GM12878 (cell line): ENCODE data around the gene TBC1D5. TPM values are rescaled to one million over a fixed set of nuclear protein-coding genes. Genes with fewer than 3 reads are reported as not detected.

ENCODE experiments used
- BHLHE40 ChIP-seq, 2 experiments: fragments of 450-650 bp in 1 of 2; IDR thresholded peaks; 2 replicates each; pipeline ENCODE4 v1.6.1; 2011 to 2017; ENCODE audit warnings: low read depth in 2 of 2, borderline replicate concordance in 1 of 2, improper control_type of control experiment in 1 of 2, low read length in 1 of 2, mild to moderate bottlenecking in 1 of 2
- CEBPB ChIP-seq, 2 experiments: fragments of 150-350 bp in 1 of 2; IDR thresholded peaks; 2 replicates each; pipeline ENCODE4 v1.6.1; 2012 to 2014; ENCODE audit warnings: low read depth in 2 of 2, low read length in 2 of 2, borderline replicate concordance in 1 of 2, inconsistent platforms in 1 of 2
- CHD2 ChIP-seq: IDR thresholded peaks from 2 replicates; pipeline ENCODE4 v1.6.1; 2011; ENCODE audit warnings: low read depth, low read length, improper control_type of control experiment, borderline replicate concordance
- CREM ChIP-seq: IDR thresholded peaks from 2 replicates; pipeline ENCODE4 v1.6.1; 2014; ENCODE audit warnings: antibody characterized with exemption, low read depth
- IKZF1 ChIP-seq: fragments of 450-650 bp; conservative IDR thresholded peaks from 2 replicates; pipeline ENCODE4 v1.6.1; 2017; ENCODE audit warnings: antibody characterized with exemption, mild to moderate bottlenecking
- KDM1A ChIP-seq: fragments of 200-600 bp; sonication (generic); IDR thresholded peaks from 2 replicates; pipeline ENCODE4 v1.6.1; 2016; ENCODE audit warnings: borderline replicate concordance
- MEF2B ChIP-seq: fragments of 450-650 bp; IDR thresholded peaks from 2 replicates; pipeline ENCODE4 v1.6.1; 2018; ENCODE audit warnings: mild to moderate bottlenecking, moderate library complexity; ENCODE audit not compliant: partially characterized antibody, poor library complexity, severe bottlenecking
- MTA3 ChIP-seq: IDR thresholded peaks from 2 replicates; pipeline ENCODE4 v1.6.1; 2012; ENCODE audit warnings: low read length, inconsistent platforms, borderline replicate concordance
- MYC ChIP-seq: IDR thresholded peaks from 2 replicates; pipeline ENCODE4 v1.6.1; 2011; ENCODE audit warnings: mild to moderate bottlenecking, low read length, moderate library complexity, inconsistent platforms; ENCODE audit not compliant: insufficient read depth, insufficient replicate concordance, insufficient read length, severe bottlenecking
- PAX5 ChIP-seq: IDR thresholded peaks from 2 replicates; pipeline ENCODE4 v1.6.1; 2011; ENCODE audit warnings: low read depth, low read length, borderline replicate concordance
- PML ChIP-seq: IDR thresholded peaks from 2 replicates; pipeline ENCODE4 v1.6.1; 2012; ENCODE audit warnings: low read length, inconsistent platforms
- POLR2A ChIP-seq: IDR thresholded peaks from 2 replicates; pipeline ENCODE4 v1.6.1; 2011; ENCODE audit warnings: low read depth, mild to moderate bottlenecking, low read length
- POLR2AphosphoS5 ChIP-seq: IDR thresholded peaks from 2 replicates; pipeline ENCODE4 v1.6.1; 2011; ENCODE audit warnings: mild to moderate bottlenecking, low read length, inconsistent platforms
- STAT3 ChIP-seq: IDR thresholded peaks from 2 replicates; pipeline ENCODE4 v1.6.1; 2011; ENCODE audit warnings: low read depth, low read length, improper control_type of control experiment
- TCF12 ChIP-seq: IDR thresholded peaks from 2 replicates; pipeline ENCODE4 v1.6.1; 2011; ENCODE audit warnings: low read depth, mild to moderate bottlenecking, low read length
- polyA plus RNA-seq, 11 experiments: library from polyadenylated mRNA; depleted of rRNA in 4 of 11; unstranded in 6 of 11; stranded (reverse) in 5 of 11; fragments of >200 nt; fragmentation: Nextera tagmentation in 4 of 11; fragmentation: Illumina TruSeq in 1 of 11; extraction: Ambion mirVana in 4 of 11; extraction: Trizol in 1 of 11; gene quantifications; 1 replicate in 1 of 11; 2 replicates in 10 of 11; pipeline versions ENCODE4 v1.2.1 to v1.2.3, GENCODE V29; 2011 to 2016; ENCODE audit warnings: inconsistent platforms in 2 of 11, missing spikeins in 2 of 11, low read depth in 1 of 11
- total RNA-seq, 4 experiments: library from RNA; depleted of rRNA in 3 of 4; stranded (reverse); fragments of >200 nt in 3 of 4; fragmentation: Illumina TruSeq in 1 of 4; extraction: Trizol in 1 of 4; gene quantifications; 2 replicates each; pipeline versions ENCODE4 v1.2.1 to v1.2.3, GENCODE V29; 2013 to 2021
- TF ChIP-seq, protein P1 (sequence below): fragments of 450-650 bp; formaldehyde crosslinking; IDR thresholded peaks from 2 replicates; pipeline ENCODE4 v1.4.0; 2020; ENCODE audit warnings: mild to moderate bottlenecking, moderate library complexity
- TF ChIP-seq, protein P2 (sequence below): IDR thresholded peaks from 2 replicates; pipeline ENCODE4 v1.6.1; 2011; ENCODE audit warnings: low read depth, low read length, improper control_type of control experiment, borderline replicate concordance
- TF ChIP-seq, protein P3 (sequence below): IDR thresholded peaks from 2 replicates; pipeline ENCODE4 v1.6.1; 2012; ENCODE audit warnings: low read depth, low read length, improper control_type of control experiment
- TF ChIP-seq, protein P4 (sequence below): fragments of 450-650 bp; IDR thresholded peaks from 2 replicates; pipeline ENCODE4 v1.6.1; 2017; ENCODE audit warnings: low read depth, mild to moderate bottlenecking, moderate library complexity
- TF ChIP-seq, protein P5 (sequence below): fragments of 450-650 bp; IDR thresholded peaks from 2 replicates; pipeline ENCODE4 v1.6.1; 2018; ENCODE audit warnings: borderline replicate concordance, mild to moderate bottlenecking; ENCODE audit not compliant: partially characterized antibody

TBC1D5 gene
- total and polyA plus RNA-seq, 10 of the 15 experiments (the other 5 are each of a cell fraction or from before 2014, with no cell fraction given), result 5.5 to 61.0 (median 43.8) TPM

DNA sequence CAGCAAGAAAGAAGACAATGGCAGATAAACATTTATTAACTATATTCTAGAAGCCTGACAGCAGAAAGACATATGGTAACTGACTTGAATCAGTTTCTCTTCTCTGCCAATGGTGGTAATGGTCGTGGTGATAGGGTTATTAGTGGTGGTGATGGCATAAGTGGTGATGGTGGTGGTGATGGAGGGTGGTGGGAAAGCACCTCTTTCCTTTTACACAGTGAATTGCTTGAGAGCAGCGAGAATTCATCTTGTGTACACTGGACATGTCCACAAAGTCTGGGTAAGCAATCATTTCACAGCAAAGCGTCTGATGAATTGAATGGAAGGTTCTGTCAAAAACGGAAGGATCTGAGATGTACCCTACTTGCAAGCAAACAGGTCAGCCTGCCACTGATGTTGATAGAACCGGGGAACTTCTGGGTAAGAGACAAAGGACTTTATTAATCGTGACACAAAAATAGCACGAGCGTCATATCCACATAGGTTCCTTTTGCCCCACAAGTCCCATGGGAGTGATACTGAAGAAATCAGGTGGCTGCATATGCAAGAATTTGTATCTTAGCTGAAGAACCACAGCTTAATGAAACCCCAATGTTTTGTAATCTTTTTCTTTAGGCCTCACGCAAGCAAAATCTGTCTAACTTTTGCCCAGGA lies 23.5 kb upstream of the TBC1D5 start (continued):
- TF ChIP-seq, protein P1, sequence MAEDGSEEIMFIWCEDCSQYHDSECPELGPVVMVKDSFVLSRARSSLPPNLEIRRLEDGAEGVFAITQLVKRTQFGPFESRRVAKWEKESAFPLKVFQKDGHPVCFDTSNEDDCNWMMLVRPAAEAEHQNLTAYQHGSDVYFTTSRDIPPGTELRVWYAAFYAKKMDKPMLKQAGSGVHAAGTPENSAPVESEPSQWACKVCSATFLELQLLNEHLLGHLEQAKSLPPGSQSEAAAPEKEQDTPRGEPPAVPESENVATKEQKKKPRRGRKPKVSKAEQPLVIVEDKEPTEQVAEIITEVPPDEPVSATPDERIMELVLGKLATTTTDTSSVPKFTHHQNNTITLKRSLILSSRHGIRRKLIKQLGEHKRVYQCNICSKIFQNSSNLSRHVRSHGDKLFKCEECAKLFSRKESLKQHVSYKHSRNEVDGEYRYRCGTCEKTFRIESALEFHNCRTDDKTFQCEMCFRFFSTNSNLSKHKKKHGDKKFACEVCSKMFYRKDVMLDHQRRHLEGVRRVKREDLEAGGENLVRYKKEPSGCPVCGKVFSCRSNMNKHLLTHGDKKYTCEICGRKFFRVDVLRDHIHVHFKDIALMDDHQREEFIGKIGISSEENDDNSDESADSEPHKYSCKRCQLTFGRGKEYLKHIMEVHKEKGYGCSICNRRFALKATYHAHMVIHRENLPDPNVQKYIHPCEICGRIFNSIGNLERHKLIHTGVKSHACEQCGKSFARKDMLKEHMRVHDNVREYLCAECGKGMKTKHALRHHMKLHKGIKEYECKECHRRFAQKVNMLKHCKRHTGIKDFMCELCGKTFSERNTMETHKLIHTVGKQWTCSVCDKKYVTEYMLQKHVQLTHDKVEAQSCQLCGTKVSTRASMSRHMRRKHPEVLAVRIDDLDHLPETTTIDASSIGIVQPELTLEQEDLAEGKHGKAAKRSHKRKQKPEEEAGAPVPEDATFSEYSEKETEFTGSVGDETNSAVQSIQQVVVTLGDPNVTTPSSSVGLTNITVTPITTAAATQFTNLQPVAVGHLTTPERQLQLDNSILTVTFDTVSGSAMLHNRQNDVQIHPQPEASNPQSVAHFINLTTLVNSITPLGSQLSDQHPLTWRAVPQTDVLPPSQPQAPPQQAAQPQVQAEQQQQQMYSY, result no peak
- 0 out of 2 replicates have a peak, but pooled peaks have one; percentile 10 for TF ChIP-seq TCF12
- TF ChIP-seq, protein P2, sequence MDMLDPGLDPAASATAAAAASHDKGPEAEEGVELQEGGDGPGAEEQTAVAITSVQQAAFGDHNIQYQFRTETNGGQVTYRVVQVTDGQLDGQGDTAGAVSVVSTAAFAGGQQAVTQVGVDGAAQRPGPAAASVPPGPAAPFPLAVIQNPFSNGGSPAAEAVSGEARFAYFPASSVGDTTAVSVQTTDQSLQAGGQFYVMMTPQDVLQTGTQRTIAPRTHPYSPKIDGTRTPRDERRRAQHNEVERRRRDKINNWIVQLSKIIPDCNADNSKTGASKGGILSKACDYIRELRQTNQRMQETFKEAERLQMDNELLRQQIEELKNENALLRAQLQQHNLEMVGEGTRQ, result no peak
- TF ChIP-seq STAT3, result 0 out of 2 replicates have a peak, but pooled peaks have one; percentile 70
- no peak for TF ChIP-seq MYC
- peak; percentile 44 to 47; a peak in 2 of 4 replicates for TF ChIP-seq BHLHE40 (IDR thresholded peaks at IDR 0.05; ENCODE audit: borderline replicate concordance in 1 of 2, low read depth in 2 of 2, low read length in 1 of 2)
- 0 out of 2 replicates have a peak, but pooled peaks have one; percentile 22 for TF ChIP-seq IKZF1
- peak; percentile 55; the same call in 1 of the 2 replicates for TF ChIP-seq CHD2
- TF ChIP-seq, protein P3, sequence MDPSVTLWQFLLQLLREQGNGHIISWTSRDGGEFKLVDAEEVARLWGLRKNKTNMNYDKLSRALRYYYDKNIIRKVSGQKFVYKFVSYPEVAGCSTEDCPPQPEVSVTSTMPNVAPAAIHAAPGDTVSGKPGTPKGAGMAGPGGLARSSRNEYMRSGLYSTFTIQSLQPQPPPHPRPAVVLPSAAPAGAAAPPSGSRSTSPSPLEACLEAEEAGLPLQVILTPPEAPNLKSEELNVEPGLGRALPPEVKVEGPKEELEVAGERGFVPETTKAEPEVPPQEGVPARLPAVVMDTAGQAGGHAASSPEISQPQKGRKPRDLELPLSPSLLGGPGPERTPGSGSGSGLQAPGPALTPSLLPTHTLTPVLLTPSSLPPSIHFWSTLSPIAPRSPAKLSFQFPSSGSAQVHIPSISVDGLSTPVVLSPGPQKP, result no peak
- TF ChIP-seq POLR2AphosphoS5, result no peak
- TF ChIP-seq KDM1A, result no peak
- TF ChIP-seq, protein P4, sequence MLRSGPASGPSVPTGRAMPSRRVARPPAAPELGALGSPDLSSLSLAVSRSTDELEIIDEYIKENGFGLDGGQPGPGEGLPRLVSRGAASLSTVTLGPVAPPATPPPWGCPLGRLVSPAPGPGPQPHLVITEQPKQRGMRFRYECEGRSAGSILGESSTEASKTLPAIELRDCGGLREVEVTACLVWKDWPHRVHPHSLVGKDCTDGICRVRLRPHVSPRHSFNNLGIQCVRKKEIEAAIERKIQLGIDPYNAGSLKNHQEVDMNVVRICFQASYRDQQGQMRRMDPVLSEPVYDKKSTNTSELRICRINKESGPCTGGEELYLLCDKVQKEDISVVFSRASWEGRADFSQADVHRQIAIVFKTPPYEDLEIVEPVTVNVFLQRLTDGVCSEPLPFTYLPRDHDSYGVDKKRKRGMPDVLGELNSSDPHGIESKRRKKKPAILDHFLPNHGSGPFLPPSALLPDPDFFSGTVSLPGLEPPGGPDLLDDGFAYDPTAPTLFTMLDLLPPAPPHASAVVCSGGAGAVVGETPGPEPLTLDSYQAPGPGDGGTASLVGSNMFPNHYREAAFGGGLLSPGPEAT, result peak; percentile 37; the same call in 1 of the 2 replicates
- TF ChIP-seq MEF2B, result peak; percentile 96
- no peak for TF ChIP-seq MTA3
- TF ChIP-seq CEBPB (IDR thresholded peaks at IDR 0.05; ENCODE audit: borderline replicate concordance in 1 of 2, low read depth in 2 of 2, low read length in 2 of 2), result no peak
- TF ChIP-seq PAX5, result no peak
- peak; percentile 25; the same call in 1 of the 2 replicates for TF ChIP-seq CREM
- TF ChIP-seq POLR2A, result no peak
- TF ChIP-seq, protein P5, sequence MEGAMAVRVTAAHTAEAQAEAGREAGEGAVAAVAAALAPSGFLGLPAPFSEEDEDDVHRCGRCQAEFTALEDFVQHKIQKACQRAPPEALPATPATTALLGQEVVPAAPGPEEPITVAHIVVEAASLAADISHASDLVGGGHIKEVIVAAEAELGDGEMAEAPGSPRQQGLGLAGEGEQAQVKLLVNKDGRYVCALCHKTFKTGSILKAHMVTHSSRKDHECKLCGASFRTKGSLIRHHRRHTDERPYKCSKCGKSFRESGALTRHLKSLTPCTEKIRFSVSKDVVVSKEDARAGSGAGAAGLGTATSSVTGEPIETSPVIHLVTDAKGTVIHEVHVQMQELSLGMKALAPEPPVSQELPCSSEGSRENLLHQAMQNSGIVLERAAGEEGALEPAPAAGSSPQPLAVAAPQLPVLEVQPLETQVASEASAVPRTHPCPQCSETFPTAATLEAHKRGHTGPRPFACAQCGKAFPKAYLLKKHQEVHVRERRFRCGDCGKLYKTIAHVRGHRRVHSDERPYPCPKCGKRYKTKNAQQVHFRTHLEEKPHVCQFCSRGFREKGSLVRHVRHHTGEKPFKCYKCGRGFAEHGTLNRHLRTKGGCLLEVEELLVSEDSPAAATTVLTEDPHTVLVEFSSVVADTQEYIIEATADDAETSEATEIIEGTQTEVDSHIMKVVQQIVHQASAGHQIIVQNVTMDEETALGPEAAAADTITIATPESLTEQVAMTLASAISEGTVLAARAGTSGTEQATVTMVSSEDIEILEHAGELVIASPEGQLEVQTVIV, result no peak
- TF ChIP-seq PML, result no peak
